Hepatocyte (in vitro differentiated cells): Measurements from ENCODE around the gene ZMYND8. TPM values are rescaled to one million over a fixed set of nuclear protein-coding genes. Genes with fewer than 3 reads are reported as not detected.

Experiments
- DNase-seq: peaks from one replicate; pipeline ENCODE4 v3.0.0-alpha.2; 2016; ENCODE audit warnings: low spot score
- H2AFZ ChIP-seq: fragments of 200-600 bp; sonication (generic); 2 replicates; pipeline ENCODE4 v1.6.0; 2016; ENCODE audit warnings: antibody characterized with exemption, mild to moderate bottlenecking
- H3K27ac ChIP-seq: fragments of 200-600 bp; sonication (generic); 2 replicates; pipeline ENCODE4 v1.5.1; 2016; ENCODE audit warnings: mild to moderate bottlenecking
- H3K27me3 ChIP-seq: fragments of 200-600 bp; sonication (generic); 2 replicates; pipeline ENCODE4 v1.6.1; 2016
- H3K36me3 ChIP-seq: fragments of 200-600 bp; sonication (generic); replicated peaks from 2 replicates; pipeline ENCODE4 v1.5.1; 2016; ENCODE audit warnings: low read depth; ENCODE audit not compliant: insufficient read depth
- H3K4me1 ChIP-seq: fragments of 200-600 bp; sonication (generic); 2 replicates; pipeline ENCODE4 v1.5.1; 2016; ENCODE audit warnings: mild to moderate bottlenecking, moderate library complexity; ENCODE audit not compliant: insufficient read depth
- H3K4me2 ChIP-seq: fragments of 200-600 bp; sonication (generic); 2 replicates; pipeline ENCODE4 v1.6.0; 2016
- H3K4me3 ChIP-seq: fragments of 200-600 bp; sonication (generic); 2 replicates; pipeline ENCODE4 v1.5.1; 2016; ENCODE audit warnings: mild to moderate bottlenecking
- H3K79me2 ChIP-seq: fragments of 200-600 bp; sonication (generic); 2 replicates; pipeline ENCODE4 v1.6.0; 2017; ENCODE audit warnings: mild to moderate bottlenecking
- H3K9me2 ChIP-seq: fragments of 200-600 bp; sonication (generic); replicated peaks from 2 replicates; pipeline ENCODE4 v1.6.0; 2017; ENCODE audit warnings: mild to moderate bottlenecking; ENCODE audit not compliant: insufficient read depth
- H3K9me3 ChIP-seq: fragments of 200-600 bp; sonication (generic); 2 replicates; pipeline ENCODE4 v1.5.1; 2016; ENCODE audit warnings: low read depth, mild to moderate bottlenecking
- H4K20me1 ChIP-seq: fragments of 200-600 bp; sonication (generic); 2 replicates; pipeline ENCODE4 v1.6.0; 2016; ENCODE audit warnings: mild to moderate bottlenecking; ENCODE audit not compliant: insufficient read depth, poor library complexity, severe bottlenecking
- CTCF ChIP-seq: fragments of 200-600 bp; sonication (generic); IDR thresholded peaks from 2 replicates; pipeline ENCODE4 v1.5.1; 2016; ENCODE audit warnings: antibody characterized with exemption, mild to moderate bottlenecking; ENCODE audit not compliant: poor library complexity
- EZH2 ChIP-seq: fragments of 200-600 bp; sonication (generic); IDR thresholded peaks from 2 replicates; pipeline ENCODE4 v1.6.1; 2016; ENCODE audit warnings: antibody characterized with exemption, mild to moderate bottlenecking, borderline replicate concordance
- EZH2phosphoT487 ChIP-seq: fragments of 200-600 bp; sonication (generic); IDR thresholded peaks from one replicate; pipeline ENCODE4 v1.6.1; 2018; ENCODE audit warnings: antibody characterized with exemption, mild to moderate bottlenecking, low read depth, moderate library complexity; ENCODE audit not compliant: unreplicated experiment, severe bottlenecking
- WGBS: methylation state at CpG from one replicate; pipeline ENCODE4 v1.1.6; 2016; ENCODE audit warnings: low lambda C conversion rate; ENCODE audit errors: missing lambda C conversion rate; 5-methylcytosine and 5-hydroxymethylcytosine counted together
- polyA plus RNA-seq: library from polyadenylated mRNA; unstranded; fragments of >200 nt; fragmentation: Nextera tagmentation; extraction: Ambion mirVana; gene quantifications from 2 replicates; pipeline ENCODE4 v1.2.1, GENCODE V29; 2016
- total RNA-seq: library from RNA; depleted of rRNA; stranded (reverse); fragments of >200 nt; gene quantifications from 2 replicates; pipeline ENCODE4 v1.2.3, GENCODE V29; 2014

The ZMYND8 gene
- total and polyA plus RNA-seq, 2 experiments from 2014 or later, result 30.3 to 34.3 TPM

GRCh38 chr20:47228654-47229053, 127.8 kb downstream of the ZMYND8 start:
- Histone ChIP-seq H4K20me1 (no peaks in the 10 kb centered on the region), H3K36me3 (no peaks in the 10 kb centered on the region), H3K9me3 (no peaks in the 10 kb centered on the region), H3K4me2 (no peak overlapping the region), H3K4me3 (no peak overlapping the region), H3K4me1 (peaks cover 4% of the 10 kb centered on the region), H3K27me3 (no peaks in the 10 kb centered on the region), H3K79me2 (peaks cover 11% of the 10 kb centered on the region), H3K27ac (no peak overlapping the region), H2AFZ (no peak overlapping the region), H3K9me2 (no peaks in the 10 kb centered on the region)
- 84% methylated on average over 5 of the region's 5 CpGs for WGBS
- TF ChIP-seq CTCF, result no peak
- no peak for TF ChIP-seq EZH2phosphoT487
- no peak for TF ChIP-seq EZH2
- no peak for DNase-seq

GRCh38 chr20:47227576-47227975, 128.9 kb downstream of the ZMYND8 start:
- H3K4me2 ChIP-seq, result no peak overlapping the region
- H3K4me1 ChIP-seq, result peaks cover 4% of the 10 kb centered on the region
- no peak overlapping the region for H3K27ac ChIP-seq
- no peaks in the 10 kb centered on the region for H3K9me3 ChIP-seq
- no peak for DNase-seq
- 92% methylated on average over 9 of the region's 9 CpGs for WGBS
- no peaks in the 10 kb centered on the region for H3K27me3 ChIP-seq
- H3K36me3 ChIP-seq, result peaks cover 6% of the 10 kb centered on the region
- H2AFZ ChIP-seq, result no peak overlapping the region
- H3K79me2 ChIP-seq, result peaks cover 16% of the 10 kb centered on the region
- no peaks in the 10 kb centered on the region for H4K20me1 ChIP-seq
- no peak overlapping the region for H3K4me3 ChIP-seq
- no peak for TF ChIP-seq CTCF
- TF ChIP-seq EZH2phosphoT487, result no peak
- no peak for TF ChIP-seq EZH2
- no peaks in the 10 kb centered on the region for H3K9me2 ChIP-seq

- Histone ChIP-seq H3K9me3 (no peaks in the 10 kb centered on the region), H3K79me2 (peaks cover 16% of the 10 kb centered on the region), H3K4me3 (no peak overlapping the region), H3K4me2 (no peak overlapping the region), H3K36me3 (peaks cover 6% of the 10 kb centered on the region), H3K9me2 (no peaks in the 10 kb centered on the region), H3K27me3 (no peaks in the 10 kb centered on the region), H2AFZ (no peak overlapping the region), H4K20me1 (no peaks in the 10 kb centered on the region), H3K4me1 (peaks cover 4% of the 10 kb centered on the region), H3K27ac (no peak overlapping the region)
- TF ChIP-seq EZH2phosphoT487, result no peak
- TF ChIP-seq EZH2, result no peak
- TF ChIP-seq CTCF, result no peak
- WGBS, result 97% methylated on average over 7 of the region's 7 CpGs
- no peak for DNase-seq
These were observed 129.4 kb downstream of the ZMYND8 start for GRCh38 chr20:47227119-47227518.

- H3K27ac ChIP-seq, result no peak overlapping the region
- no peak for TF ChIP-seq CTCF
- TF ChIP-seq EZH2, result no peak
- TF ChIP-seq EZH2phosphoT487, result no peak
- WGBS, result 100% methylated on average over 1 of the region's 1 CpG
- H3K36me3 ChIP-seq, result peaks cover 6% of the 10 kb centered on the region
- no peak overlapping the region for H2AFZ ChIP-seq
- H3K27me3 ChIP-seq, result no peaks in the 10 kb centered on the region
- no peaks in the 10 kb centered on the region for H3K9me2 ChIP-seq
- no peak overlapping the region for H3K4me2 ChIP-seq
- no peaks in the 10 kb centered on the region for H4K20me1 ChIP-seq
- no peaks in the 10 kb centered on the region for H3K4me1 ChIP-seq
- no peak overlapping the region for H3K4me3 ChIP-seq
- no peaks in the 10 kb centered on the region for H3K9me3 ChIP-seq
- no peak for DNase-seq
- peaks cover 5% of the 10 kb centered on the region for H3K79me2 ChIP-seq
These were observed 131.0 kb downstream of the ZMYND8 start for GRCh38 chr20:47225458-47225857.
